Vagina (tissue), 2 donors: ENCODE data around the gene PPP4R3B.

Experiments used
- CTCF ChIP-seq, 3 experiments: fragments of 450-650 bp in 2 of 3; fragments of 200-600 bp in 1 of 3; sonication (generic) in 1 of 3; IDR thresholded peaks; one replicate each; pipeline ENCODE4 v1.5.1; 2017 to 2019; ENCODE audit warnings: antibody characterized with exemption in 3 of 3, mild to moderate bottlenecking in 2 of 3, moderate library complexity in 2 of 3
- POLR2AphosphoS5 ChIP-seq, 2 donors: sonication (generic); formaldehyde crosslinking; IDR thresholded peaks; one replicate each; pipeline ENCODE4 v1.9.0; 2017; ENCODE audit warnings: antibody characterized with exemption in 2 of 2, mild to moderate bottlenecking in 2 of 2, low read depth in 1 of 2; ENCODE audit not compliant: insufficient read depth in 1 of 2

GRCh38 chr2:55511508-55512124 is 105.8 kb downstream of the PPP4R3B start:
- TF ChIP-seq CTCF (IDR thresholded peaks at IDR 0.05) (no peak), POLR2AphosphoS5 (IDR thresholded peaks at IDR 0.05; ENCODE audit: insufficient read depth in 1 of 2, low read depth in 1 of 2) (no peak)
